Astrocyte (in vitro differentiated cells and primary cell): ENCODE results near the gene FHIT. TPM values are rescaled to one million over a fixed set of nuclear protein-coding genes. Genes with fewer than 3 reads are reported as not detected.

Experiments
- DNase-seq: peaks from one replicate; pipeline ENCODE4 v3.0.0-alpha.2; 2010; ENCODE audit warnings: low read depth
- FAIRE-seq: peaks from 2 replicates; lab custom pipeline; 2011; peaks lifted over from hg19 to GRCh38; lab: Jason Lieb, UNC
- H2AFZ ChIP-seq: 2 replicates; pipeline ENCODE4 v1.6.0; 2012; ENCODE audit warnings: low read depth, low read length, inconsistent platforms
- H3K27ac ChIP-seq: 2 replicates; pipeline ENCODE4 v1.5.1; 2011; ENCODE audit warnings: low read depth, low read length, inconsistent platforms
- H3K27me3 ChIP-seq: 2 replicates; pipeline ENCODE4 v1.6.0; 2011; ENCODE audit warnings: low read length, inconsistent platforms; ENCODE audit not compliant: insufficient read depth
- H3K36me3 ChIP-seq: 2 replicates; pipeline ENCODE4 v1.5.1; 2011; ENCODE audit warnings: low read length, inconsistent platforms; ENCODE audit not compliant: insufficient read depth
- H3K4me1 ChIP-seq: 2 replicates; pipeline ENCODE4 v1.5.1; 2011; ENCODE audit warnings: low read length, inconsistent platforms; ENCODE audit not compliant: insufficient read depth
- H3K4me2 ChIP-seq: 2 replicates; pipeline ENCODE4 v1.6.0; 2012; ENCODE audit warnings: low read length, inconsistent platforms
- H3K4me3 ChIP-seq: 2 replicates; pipeline ENCODE4 v1.5.1; 2011; ENCODE audit warnings: low read depth, mild to moderate bottlenecking, low read length, inconsistent platforms; ENCODE audit not compliant: insufficient read depth
- H3K79me2 ChIP-seq: 2 replicates; pipeline ENCODE4 v1.6.0; 2012; ENCODE audit warnings: mild to moderate bottlenecking, low read length, inconsistent platforms; ENCODE audit not compliant: insufficient read depth
- H3K9ac ChIP-seq: 2 replicates; pipeline ENCODE4 v1.6.0; 2012; ENCODE audit warnings: mild to moderate bottlenecking, low read length, inconsistent platforms
- H3K9me3 ChIP-seq: 2 replicates; pipeline ENCODE4 v1.5.1; 2012; ENCODE audit warnings: low read depth, mild to moderate bottlenecking, low read length, inconsistent platforms; ENCODE audit not compliant: insufficient read depth
- H4K20me1 ChIP-seq: 2 replicates; pipeline ENCODE4 v1.6.0; 2012; ENCODE audit warnings: low read length, inconsistent platforms; ENCODE audit not compliant: insufficient read depth
- H3K27ac Mint-ChIP-seq: one replicate; pipeline ENCODE4 v1.8.0; 2021; ENCODE audit warnings: mild to moderate bottlenecking, mixed read lengths; ENCODE audit not compliant: unreplicated experiment
- H3K27me3 Mint-ChIP-seq: one replicate; pipeline ENCODE4 v1.8.0; 2021; ENCODE audit warnings: low read depth, mixed read lengths; ENCODE audit not compliant: unreplicated experiment
- H3K36me3 Mint-ChIP-seq: one replicate; pipeline ENCODE4 v1.8.0; 2021; ENCODE audit warnings: low read depth, mixed read lengths; ENCODE audit not compliant: unreplicated experiment
- H3K4me1 Mint-ChIP-seq: one replicate; pipeline ENCODE4 v1.8.0; 2021; ENCODE audit warnings: low read depth, mixed read lengths; ENCODE audit not compliant: unreplicated experiment
- H3K4me3 Mint-ChIP-seq: one replicate; pipeline ENCODE4 v1.8.0; 2021; ENCODE audit warnings: mild to moderate bottlenecking, moderate library complexity, mixed read lengths; ENCODE audit not compliant: unreplicated experiment
- H3K9me3 Mint-ChIP-seq: one replicate; pipeline ENCODE4 v1.8.0; 2021; ENCODE audit warnings: mild to moderate bottlenecking, mixed read lengths; ENCODE audit not compliant: unreplicated experiment
- EZH2 ChIP-seq: IDR thresholded peaks from 2 replicates; pipeline ENCODE4 v1.6.1; 2012; ENCODE audit warnings: mild to moderate bottlenecking, low read length, inconsistent platforms; ENCODE audit not compliant: insufficient read depth
- total RNA-seq: library from RNA; stranded (reverse); gene quantifications from 2 replicates; pipeline ENCODE4 v1.2.1, GENCODE V29; 2021
- TF ChIP-seq, protein P1 (sequence below): IDR thresholded peaks from 2 replicates; pipeline ENCODE4 v1.5.1; 2011; ENCODE audit warnings: low read depth, mild to moderate bottlenecking, inconsistent platforms, low read length, moderate library complexity; ENCODE audit not compliant: insufficient read depth

Gene FHIT
- total RNA-seq, 1 donor from 2014 or later = 6.7 TPM

DNA sequence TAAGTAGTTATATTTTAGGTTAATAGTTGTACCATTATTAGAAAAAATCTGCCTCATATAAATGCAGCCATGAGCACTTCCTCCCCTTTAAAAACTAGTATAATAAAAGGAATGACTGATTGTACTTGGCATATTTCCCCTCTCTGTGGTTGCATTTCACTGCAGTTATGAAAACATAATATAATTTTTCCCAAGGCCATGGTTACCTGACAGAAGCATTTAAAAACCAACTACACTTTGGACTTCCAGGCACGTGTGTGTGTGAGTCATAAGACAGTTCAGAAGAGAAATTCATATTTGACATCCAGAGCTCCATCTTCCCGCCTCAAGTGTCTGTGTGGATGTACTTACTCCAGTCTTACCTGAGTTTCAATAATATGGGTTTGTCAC lies 1373.2 kb downstream of the FHIT start:
- H3K27ac ChIP-seq = no peak overlapping the region
- no peaks in the 10 kb centered on the region for H3K79me2 ChIP-seq
- H2AFZ ChIP-seq = no peak overlapping the region
- no peak overlapping the region for H3K9ac ChIP-seq
- Mint-ChIP-seq H3K36me3 (no peaks in the 10 kb centered on the region), H3K27me3 (peaks cover 7% of the 10 kb centered on the region), H3K27ac (no peak overlapping the region), H3K4me1 (peaks cover 3% of the 10 kb centered on the region), H3K4me3 (no peak overlapping the region), H3K9me3 (no peaks in the 10 kb centered on the region)
- peaks cover 2% of the 10 kb centered on the region for H3K27me3 ChIP-seq
- TF ChIP-seq EZH2 = no peak
- TF ChIP-seq, protein P1, sequence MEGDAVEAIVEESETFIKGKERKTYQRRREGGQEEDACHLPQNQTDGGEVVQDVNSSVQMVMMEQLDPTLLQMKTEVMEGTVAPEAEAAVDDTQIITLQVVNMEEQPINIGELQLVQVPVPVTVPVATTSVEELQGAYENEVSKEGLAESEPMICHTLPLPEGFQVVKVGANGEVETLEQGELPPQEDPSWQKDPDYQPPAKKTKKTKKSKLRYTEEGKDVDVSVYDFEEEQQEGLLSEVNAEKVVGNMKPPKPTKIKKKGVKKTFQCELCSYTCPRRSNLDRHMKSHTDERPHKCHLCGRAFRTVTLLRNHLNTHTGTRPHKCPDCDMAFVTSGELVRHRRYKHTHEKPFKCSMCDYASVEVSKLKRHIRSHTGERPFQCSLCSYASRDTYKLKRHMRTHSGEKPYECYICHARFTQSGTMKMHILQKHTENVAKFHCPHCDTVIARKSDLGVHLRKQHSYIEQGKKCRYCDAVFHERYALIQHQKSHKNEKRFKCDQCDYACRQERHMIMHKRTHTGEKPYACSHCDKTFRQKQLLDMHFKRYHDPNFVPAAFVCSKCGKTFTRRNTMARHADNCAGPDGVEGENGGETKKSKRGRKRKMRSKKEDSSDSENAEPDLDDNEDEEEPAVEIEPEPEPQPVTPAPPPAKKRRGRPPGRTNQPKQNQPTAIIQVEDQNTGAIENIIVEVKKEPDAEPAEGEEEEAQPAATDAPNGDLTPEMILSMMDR = no peak
- no peaks in the 10 kb centered on the region for H4K20me1 ChIP-seq
- DNase-seq (peak; percentile 69), FAIRE-seq (no peak)
- H3K9me3 ChIP-seq = no peaks in the 10 kb centered on the region
- no peaks in the 10 kb centered on the region for H3K36me3 ChIP-seq
- H3K4me3 ChIP-seq = no peak overlapping the region
- no peak overlapping the region for H3K4me2 ChIP-seq
- H3K4me1 ChIP-seq = peaks cover 6% of the 10 kb centered on the region

DNA sequence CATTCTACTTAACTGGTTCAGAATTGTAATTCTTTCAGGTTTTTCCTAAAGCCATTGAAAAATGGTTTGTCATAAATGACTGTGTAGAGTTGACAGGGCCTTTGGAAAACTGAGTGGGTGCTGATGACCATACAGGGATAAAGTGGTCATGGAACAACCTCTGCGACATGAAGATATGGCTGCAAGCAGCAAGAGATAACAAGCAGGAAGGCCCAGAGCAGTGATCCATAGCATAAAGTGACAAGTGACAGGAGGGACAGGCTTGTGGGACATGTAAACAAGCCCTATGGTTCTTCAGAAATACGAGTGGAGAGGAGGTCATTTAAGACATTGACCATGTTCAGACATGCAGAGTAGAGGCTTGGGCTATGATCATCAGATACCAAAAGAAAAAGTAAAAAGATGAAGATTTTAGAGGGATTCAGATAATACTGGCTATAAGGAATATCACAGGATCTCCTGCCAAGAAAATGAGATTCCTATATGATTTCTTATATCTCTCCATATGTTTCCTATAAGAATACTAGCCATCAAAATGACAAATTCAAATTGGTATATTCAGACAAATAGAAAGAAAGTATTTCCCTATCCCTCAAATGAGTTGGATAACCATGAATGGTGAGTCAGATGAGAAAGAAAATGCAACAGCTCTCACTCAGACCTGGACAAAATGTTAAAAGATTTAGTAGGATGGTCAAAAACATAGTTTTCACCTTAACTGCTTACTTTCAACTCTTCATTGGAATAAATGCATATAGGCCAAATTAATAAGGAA lies 1373.8 kb downstream of the FHIT start:
- peaks cover 6% of the 10 kb centered on the region for H3K4me1 ChIP-seq
- H2AFZ ChIP-seq = no peak overlapping the region
- Mint-ChIP-seq H3K4me3 (no peak overlapping the region), H3K9me3 (no peaks in the 10 kb centered on the region), H3K36me3 (no peaks in the 10 kb centered on the region), H3K4me1 (peaks cover 3% of the 10 kb centered on the region), H3K27ac (no peak overlapping the region), H3K27me3 (peaks cover 7% of the 10 kb centered on the region)
- TF ChIP-seq, protein P1 = no peak
- no peak for TF ChIP-seq EZH2
- H3K79me2 ChIP-seq = no peaks in the 10 kb centered on the region
- H3K9ac ChIP-seq = no peak overlapping the region
- H3K27me3 ChIP-seq = peaks cover 2% of the 10 kb centered on the region
- DNase-seq (peak; percentile 22), FAIRE-seq (no peak)
- H3K27ac ChIP-seq = no peak overlapping the region
- H3K9me3 ChIP-seq = no peaks in the 10 kb centered on the region
- no peak overlapping the region for H3K4me3 ChIP-seq
- no peaks in the 10 kb centered on the region for H4K20me1 ChIP-seq
- H3K4me2 ChIP-seq = no peak overlapping the region
- no peaks in the 10 kb centered on the region for H3K36me3 ChIP-seq

DNA sequence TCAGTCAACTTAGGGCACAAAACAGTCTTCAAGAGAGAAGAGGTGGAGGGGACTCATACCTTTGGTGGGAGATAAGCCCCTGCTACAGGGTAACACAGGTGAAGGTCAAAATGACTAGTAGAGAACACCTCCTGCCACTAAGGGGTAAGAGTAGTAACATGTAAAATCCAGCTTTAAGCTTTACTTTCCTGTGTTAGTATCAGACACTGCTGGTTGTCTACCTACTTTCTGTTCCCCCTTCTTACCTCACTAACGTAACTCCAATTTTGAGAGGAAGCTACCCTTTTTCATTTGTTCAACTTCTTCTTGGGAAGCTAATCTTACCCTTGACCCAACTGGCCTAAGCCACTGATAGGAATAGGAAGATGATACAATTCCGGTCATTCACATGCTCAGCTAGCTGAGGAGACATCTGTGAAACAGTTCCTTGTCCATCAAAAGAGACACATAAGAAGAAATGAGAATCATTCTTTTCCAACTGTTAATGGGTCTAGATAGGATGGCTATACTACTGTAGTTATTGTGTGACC lies 1374.7 kb downstream of the FHIT start:
- no peak overlapping the region for H3K9ac ChIP-seq
- Mint-ChIP-seq H3K4me1 (peaks cover 3% of the 10 kb centered on the region), H3K36me3 (no peaks in the 10 kb centered on the region), H3K27ac (no peak overlapping the region), H3K27me3 (peaks cover 7% of the 10 kb centered on the region), H3K4me3 (no peak overlapping the region), H3K9me3 (peaks cover 3% of the 10 kb centered on the region)
- H3K4me2 ChIP-seq = no peak overlapping the region
- TF ChIP-seq EZH2 = no peak
- TF ChIP-seq, protein P1 = no peak
- H3K27me3 ChIP-seq = peaks cover 2% of the 10 kb centered on the region
- H3K36me3 ChIP-seq = no peaks in the 10 kb centered on the region
- no peak for DNase-seq
- no peak for FAIRE-seq
- no peaks in the 10 kb centered on the region for H3K79me2 ChIP-seq
- H3K4me1 ChIP-seq = peaks cover 6% of the 10 kb centered on the region
- H3K4me3 ChIP-seq = no peak overlapping the region
- no peak overlapping the region for H2AFZ ChIP-seq
- no peak overlapping the region for H3K27ac ChIP-seq
- H4K20me1 ChIP-seq = no peaks in the 10 kb centered on the region
- H3K9me3 ChIP-seq = no peaks in the 10 kb centered on the region
